Measurements from ENCODE around the gene ST6GALNAC2.
"Not testable (repeated sequence)": the region's sequence is repeated elsewhere in the genome, so short reads cannot be mapped to it uniquely, and the experiment has no call there.

ST6GALNAC2 gene

DNA sequence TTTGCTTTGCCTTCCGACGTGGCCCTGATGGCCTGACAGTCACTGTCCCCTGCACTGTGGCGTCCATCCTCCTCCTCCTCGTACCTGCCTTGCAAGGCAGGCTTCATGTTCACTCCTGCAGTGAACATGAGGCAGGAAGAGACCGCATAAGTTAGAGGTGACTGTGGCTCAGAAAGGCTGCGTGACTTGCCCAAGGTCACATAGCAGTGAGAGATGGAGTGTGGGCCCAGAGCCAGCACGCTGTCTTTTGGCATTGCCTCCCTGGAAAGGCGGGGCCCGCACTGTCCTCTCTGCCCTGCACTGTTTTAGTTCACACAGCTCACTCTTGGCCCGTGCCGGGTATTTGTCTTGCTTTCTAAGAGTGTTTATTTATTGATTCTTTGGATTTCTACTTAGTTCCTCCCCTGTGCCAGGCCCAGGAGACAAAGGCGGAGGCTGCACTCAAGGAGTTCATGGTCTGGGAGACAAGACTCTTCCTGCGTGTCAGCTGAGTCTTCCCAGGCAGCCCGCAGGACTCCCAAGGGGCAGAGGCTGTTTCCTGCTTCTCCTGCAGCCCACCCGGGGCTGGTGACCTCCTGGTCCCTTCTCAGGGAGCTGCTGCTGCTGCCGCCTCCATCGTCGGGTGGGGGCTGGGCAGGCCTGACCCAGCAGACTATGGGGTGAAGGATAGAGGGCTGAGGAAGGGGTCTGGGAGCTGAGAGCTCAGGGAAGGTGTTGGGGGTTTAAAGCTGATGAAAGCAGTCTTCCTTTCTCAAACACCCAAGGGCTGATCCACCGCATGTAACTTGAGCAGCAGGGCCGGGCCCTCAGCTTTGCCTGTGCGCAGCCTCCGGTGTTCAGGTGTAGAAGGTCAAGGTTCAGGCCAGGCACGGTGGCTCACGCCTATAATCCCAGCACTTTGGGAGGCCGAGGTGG is 60.8 kb downstream of the ST6GALNAC2 start:
- no peak overlapping the region for H3K4me3 ChIP-seq (replicated peaks; ENCODE audit: low read depth, low read length)
- TF ChIP-seq, protein P1, sequence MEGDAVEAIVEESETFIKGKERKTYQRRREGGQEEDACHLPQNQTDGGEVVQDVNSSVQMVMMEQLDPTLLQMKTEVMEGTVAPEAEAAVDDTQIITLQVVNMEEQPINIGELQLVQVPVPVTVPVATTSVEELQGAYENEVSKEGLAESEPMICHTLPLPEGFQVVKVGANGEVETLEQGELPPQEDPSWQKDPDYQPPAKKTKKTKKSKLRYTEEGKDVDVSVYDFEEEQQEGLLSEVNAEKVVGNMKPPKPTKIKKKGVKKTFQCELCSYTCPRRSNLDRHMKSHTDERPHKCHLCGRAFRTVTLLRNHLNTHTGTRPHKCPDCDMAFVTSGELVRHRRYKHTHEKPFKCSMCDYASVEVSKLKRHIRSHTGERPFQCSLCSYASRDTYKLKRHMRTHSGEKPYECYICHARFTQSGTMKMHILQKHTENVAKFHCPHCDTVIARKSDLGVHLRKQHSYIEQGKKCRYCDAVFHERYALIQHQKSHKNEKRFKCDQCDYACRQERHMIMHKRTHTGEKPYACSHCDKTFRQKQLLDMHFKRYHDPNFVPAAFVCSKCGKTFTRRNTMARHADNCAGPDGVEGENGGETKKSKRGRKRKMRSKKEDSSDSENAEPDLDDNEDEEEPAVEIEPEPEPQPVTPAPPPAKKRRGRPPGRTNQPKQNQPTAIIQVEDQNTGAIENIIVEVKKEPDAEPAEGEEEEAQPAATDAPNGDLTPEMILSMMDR (IDR thresholded peaks at IDR 0.05; ENCODE audit: low read depth, low read length, missing control alignments), result no peak
- no peak for DNase-seq (ENCODE audit: extremely low read depth, low read depth)

DNA sequence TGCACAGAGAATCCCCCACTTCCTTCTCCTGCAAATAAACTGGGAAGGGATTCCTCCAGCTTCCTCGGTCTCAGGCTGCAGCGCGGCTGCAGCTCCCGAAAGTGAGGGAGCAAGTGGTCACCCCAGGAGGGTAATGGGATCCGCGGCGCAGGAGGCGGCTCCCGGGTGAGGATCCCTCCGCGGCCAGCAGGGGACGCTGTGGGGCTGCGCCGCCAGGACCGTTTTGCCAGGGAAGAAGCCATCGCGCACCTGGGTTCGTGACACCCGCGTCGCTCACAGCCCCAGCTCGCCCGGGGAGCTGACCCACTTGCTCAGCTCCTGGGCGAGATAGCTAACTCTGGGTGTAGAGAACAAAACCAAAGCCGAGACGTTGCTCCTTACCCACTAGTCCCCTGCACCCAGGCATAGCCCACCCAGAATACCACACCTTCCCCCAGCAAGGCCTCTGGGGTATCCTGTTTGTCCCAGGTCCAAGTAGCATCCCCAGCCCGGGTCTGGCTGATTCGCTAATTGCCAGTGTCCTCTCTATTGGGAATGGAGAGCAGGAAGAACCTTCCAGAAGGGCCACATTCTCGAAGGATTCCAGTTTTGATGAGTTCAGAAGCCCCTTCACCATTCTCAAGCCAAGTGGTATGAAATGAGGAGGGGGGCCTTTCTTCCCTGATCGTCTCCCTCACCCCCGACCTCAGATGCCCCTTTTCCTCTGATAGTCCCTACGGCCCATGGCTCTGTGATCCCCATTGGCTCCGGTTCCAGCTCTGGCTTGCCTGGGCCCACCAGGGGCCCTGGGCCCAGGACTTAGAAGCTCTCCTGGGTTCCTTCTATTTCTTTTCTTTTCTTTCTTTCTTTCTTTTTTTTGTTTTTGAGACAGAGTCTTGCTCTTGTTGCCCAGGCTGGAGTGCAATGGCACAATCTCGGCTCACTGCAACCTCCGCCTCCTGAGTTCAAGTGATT is 62.3 kb downstream of the ST6GALNAC2 start:
- TF ChIP-seq, protein P1 (IDR thresholded peaks at IDR 0.05; ENCODE audit: low read depth, low read length, missing control alignments), result peak; percentile 99
- no peak overlapping the region for H3K4me3 ChIP-seq (replicated peaks; ENCODE audit: low read depth, low read length)
- DNase-seq (ENCODE audit: extremely low read depth, low read depth), result no peak

DNA sequence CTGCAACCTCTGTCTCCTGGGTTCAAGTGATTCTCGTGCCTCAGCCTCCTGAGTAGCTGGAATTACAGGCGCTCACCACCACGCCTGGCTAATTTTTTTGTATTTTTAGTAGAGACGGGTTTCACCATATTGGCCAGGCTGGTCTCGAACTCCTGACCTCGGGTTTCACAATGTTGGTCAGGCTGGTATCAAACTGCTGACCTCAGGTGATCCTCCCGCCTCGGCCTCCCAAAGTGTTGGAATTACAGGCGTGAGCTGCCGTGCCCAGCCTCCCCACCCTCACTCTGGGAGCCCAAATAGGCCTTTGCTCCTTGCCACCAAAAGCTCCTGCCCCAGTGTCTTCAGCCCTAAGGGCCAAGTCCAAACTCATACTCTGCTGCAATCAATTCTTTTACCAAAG is 64.0 kb downstream of the ST6GALNAC2 start:
- not testable (repeated sequence) for H3K4me3 ChIP-seq (replicated peaks; ENCODE audit: low read depth, low read length); DNase-seq (ENCODE audit: extremely low read depth, low read depth)

DNA sequence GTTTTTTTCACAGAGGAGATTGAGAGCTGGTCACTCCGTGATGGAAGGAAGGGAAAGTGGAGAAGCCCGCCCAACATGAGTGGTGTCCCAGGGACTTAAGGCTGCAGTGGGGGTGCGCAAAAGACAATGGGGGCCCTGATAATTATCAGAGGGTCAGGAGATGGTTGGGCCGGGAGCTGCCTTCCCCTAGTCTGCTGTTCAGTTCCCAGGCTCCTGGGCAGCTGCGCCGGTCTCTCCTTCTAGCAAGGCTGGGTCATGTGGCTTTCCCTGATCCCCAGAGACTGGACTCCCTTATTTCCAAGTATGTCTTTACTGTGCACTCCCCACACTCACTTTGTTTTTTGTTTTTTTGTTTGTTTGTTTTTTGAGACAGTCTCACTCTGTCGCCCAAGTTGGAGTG is 64.4 kb downstream of the ST6GALNAC2 start:
- H3K4me3 ChIP-seq (replicated peaks; ENCODE audit: low read depth, low read length), result no peak overlapping the region
- TF ChIP-seq, protein P1 (IDR thresholded peaks at IDR 0.05; ENCODE audit: low read depth, low read length, missing control alignments), result no peak
- no peak for DNase-seq (ENCODE audit: extremely low read depth, low read depth)

DNA sequence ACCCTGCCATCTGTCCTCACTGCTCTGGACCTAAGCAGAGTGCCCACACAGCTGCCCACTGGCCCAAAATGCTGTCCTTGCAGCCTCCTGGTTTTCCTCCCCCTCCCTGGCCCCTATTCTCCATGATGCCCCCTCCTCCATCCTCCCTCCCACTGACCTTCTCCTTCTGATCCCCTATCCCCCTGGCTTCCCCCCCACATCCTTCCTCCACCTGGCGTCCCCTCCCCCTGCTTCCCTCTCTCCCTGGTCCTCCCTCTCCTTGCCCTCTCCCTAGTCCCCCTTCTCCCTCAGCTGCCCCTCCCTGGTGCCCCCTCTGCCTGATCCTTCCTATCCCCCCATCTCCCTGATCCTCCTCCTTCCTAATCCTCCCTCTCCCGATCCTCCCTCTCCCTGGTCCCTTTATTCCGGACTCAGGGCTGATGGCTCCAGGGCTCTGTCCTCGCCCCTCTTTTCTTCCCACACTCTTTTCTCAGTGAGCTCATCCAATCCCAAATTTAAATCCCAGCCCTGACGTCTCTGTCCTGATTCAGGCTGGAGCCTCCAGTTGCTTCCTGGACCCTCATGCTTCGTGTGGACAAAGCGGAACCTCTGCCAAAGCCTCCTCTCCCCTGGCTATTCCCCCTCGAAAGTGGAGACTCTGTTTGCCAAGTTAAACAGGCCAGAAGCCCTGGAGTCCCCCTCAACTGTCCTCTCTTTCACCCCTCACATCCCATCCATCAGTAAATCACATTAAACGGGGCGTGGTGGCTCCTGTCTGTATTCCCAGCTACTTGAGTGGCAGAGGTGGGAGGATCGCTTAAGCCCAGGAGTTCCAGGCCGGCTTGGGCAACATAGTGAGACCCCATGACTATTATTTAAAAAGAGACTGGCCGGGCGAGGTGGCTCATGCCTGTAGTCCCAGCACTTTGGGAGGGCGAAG is 66.4 kb downstream of the ST6GALNAC2 start:
- no peak overlapping the region for H3K4me3 ChIP-seq (replicated peaks; ENCODE audit: low read depth, low read length)
- no peak for DNase-seq (ENCODE audit: extremely low read depth, low read depth)
- TF ChIP-seq, protein P1 (IDR thresholded peaks at IDR 0.05; ENCODE audit: low read depth, low read length, missing control alignments), result no peak

DNA sequence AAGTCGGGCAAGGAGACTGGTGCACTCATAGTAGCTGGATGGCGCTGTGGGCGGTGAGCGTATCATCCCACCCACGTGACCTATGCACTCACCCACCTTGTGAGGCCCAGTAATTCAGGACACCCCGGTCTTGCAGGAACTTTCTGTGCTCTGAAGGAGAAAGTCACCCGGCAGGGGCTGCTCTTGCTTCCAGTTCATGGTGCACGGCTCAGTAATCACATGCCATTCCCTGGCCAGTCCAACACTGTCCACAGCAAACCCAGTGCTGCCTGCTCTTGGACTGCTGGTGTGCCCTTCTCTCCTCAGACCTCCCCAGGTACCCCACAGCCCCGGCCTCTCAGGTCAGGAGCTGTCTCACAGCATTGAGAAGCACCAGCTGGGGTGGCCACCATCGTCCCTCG is 68.0 kb downstream of the ST6GALNAC2 start:
- H3K4me3 ChIP-seq (replicated peaks; ENCODE audit: low read depth, low read length), result no peak overlapping the region
- TF ChIP-seq, protein P1 (IDR thresholded peaks at IDR 0.05; ENCODE audit: low read depth, low read length, missing control alignments), result no peak
- DNase-seq (ENCODE audit: extremely low read depth, low read depth), result no peak

Data from HFF-Myc (cell line).